Dermis blood vessel endothelial cell (primary cell): ENCODE data around the gene COL21A1. TPM values are rescaled to one million over a fixed set of nuclear protein-coding genes. Genes with fewer than 3 reads are reported as not detected.
A peak's percentile ranks its signal among the peaks of the same experiment; 100 is the strongest.

Experiments
- DNase-seq: peaks from one replicate; pipeline ENCODE4 v3.0.0; 2010
- total RNA-seq: library from RNA; depleted of rRNA; stranded (reverse); fragments of >200 nt; gene quantifications from 2 replicates; pipeline ENCODE4 v1.2.3, GENCODE V29; 2014

Gene COL21A1
- total RNA-seq, 1 donor from 2014 or later, result 0.34 TPM

DNA sequence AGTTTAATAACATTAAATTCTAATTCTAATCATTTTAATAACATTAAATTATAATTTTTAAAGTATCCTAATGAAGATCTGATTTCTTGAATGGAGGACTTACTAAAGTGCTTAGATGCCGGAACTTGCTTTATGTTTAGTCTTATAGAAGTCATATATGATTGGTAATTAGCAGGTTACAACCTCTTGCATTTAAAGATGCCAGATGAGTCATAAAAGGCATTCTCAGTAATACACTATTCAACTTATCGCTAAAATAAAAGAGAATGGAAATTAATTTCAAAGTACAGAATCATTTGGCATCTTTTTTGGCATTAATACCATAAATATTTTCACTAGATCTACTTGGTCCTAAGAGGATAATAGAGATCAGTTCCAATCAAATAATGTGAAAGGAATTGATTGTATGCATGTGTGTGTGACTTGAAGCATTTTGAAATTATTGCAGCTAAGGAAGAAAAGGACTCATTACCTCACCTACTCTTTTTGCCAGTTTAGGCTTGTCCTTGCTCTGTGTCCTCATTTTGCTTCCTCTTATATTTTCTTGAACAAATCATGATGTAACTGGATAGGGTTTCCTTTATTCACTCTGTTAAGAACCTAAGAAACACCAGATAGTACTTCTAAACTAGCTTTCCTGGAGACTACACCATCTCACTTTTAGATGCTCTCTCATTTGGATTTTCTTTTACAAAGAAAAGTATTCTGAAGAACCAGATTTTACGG is 2.7 kb downstream of the COL21A1 start:
- DNase-seq, result no peak

DNA sequence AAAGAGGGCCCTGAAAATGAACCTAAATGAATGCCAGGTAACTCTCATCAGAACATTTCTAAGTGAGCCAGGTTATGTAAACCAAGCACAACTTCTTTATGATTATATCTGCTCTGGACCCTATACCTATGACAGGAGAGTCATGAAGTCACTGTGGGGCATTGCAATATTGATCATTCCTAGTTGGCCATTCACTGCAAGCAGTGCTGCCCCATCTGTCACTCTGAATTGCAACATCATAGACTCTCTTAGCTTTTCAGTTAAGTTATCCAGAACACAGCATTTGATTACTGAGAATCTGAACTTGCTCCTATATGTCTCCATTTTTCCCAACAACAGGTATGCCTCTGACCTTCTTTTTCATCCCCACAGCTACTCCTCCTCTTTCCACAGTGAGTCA is 3.3 kb downstream of the COL21A1 start:
- DNase-seq, result no peak

DNA sequence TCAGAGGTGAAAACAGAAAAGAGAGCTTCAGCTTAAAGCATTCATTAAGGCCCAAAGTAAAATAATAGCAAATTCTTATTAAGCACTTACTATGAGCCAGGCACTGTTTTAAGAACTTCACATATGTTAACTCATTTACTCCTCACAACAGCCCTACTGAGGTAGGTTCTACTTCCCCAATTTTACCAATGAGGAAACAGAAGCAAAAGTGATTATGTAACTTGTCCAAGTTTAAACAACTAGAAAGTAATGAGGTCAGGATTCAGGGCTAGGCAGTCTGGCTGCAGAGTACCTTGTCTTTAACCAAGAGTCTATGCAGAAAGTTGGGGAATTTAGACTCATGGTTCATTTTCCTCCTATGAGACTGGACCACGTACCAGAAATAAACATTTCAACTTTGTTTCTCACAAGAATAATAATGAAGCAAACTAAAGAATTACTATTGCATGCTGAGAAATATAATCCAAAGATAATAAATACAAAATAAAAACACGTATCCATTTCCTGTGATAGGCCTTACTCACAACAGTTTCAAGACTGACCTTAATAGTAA is 3.8 kb downstream of the COL21A1 start:
- no peak for DNase-seq

DNA sequence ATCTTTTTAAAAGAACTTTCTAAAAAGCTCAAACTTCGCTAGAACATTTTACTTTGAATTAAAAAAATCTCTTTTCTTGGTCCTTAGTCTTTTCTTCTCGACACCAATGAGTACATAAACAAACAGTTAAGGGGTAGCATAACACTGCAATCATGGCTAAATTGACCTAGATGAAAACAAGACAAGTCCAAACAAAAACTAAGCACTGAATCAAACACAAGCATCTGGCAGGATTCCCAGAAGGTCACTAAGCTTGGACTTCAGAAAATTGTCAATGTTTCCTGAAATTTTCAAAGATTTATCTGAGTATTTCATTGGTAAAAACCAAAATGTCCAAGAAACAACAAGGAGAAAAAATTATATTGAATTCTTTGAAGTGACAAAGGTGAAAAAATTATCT is 5.0 kb downstream of the COL21A1 start:
- peak; percentile 68 for DNase-seq

DNA sequence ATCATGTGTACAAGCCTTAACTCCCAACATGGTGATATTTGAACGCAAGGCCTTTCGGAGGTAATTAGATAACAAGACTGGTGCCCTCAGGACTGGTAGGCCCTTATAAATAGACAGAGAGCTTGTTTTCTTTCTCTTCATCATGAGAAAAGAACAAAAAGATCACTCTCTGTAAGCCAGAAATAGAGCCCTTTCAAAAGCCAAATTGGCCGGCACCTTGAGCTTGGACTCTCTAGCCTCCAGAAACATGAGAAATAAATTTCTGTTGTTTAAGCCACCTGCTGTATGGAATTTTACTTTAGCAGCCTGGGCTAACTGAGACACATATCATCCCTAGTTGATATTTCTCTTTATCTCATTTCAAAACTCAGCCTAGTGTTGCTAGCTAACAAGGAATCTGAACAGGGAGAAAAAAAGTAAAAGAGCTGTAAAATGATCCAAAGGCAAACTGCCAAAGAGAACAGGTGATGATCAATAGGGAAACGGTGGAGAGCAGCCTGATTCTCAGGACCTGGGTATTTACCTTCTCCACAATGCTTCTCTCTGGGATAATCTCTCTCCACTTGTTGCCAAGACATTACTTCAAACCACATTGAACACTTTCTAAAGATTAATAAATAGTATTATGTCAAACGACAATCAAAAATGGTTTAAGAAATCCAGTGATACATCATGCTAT is 6.1 kb downstream of the COL21A1 start:
- no peak for DNase-seq

DNA sequence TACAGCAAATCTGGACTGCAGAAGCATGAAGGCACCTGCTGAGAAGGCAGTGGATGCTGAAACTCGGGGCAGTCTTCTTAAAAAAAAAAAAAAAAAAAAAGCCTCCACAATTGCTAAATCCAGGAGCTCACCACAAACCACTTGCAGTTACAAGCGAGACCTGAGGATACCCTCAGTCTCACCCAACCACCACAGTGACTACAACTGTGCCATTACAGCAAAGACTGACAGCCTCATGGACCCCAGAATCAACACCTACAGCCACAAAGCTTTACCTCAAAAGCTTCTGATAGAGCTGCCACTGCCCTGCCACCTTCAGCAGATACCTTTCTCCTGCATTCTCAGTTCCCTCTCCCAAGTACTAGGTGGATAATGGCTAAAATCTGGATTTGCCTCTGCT is 9.0 kb downstream of the COL21A1 start:
- no peak for DNase-seq

DNA sequence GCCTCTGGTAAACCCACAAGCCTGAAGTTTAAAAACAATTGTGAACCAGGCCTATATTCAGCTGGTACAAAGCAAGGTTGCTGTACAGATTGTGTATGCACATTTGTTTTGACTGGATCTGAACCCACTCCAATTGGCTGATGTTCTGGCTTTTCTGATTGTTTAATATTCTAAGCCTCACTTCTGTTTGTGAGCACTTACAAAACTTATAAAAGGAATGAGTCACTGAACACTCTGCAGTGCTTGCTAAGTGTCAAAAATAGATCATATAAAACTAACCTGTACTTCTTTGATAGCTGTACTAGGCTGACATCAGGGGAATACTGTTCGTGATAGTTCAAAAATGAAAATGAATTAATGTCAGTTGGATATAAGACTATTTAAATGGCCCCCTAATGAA is 12.1 kb downstream of the COL21A1 start:
- DNase-seq, result peak; percentile 27

DNA sequence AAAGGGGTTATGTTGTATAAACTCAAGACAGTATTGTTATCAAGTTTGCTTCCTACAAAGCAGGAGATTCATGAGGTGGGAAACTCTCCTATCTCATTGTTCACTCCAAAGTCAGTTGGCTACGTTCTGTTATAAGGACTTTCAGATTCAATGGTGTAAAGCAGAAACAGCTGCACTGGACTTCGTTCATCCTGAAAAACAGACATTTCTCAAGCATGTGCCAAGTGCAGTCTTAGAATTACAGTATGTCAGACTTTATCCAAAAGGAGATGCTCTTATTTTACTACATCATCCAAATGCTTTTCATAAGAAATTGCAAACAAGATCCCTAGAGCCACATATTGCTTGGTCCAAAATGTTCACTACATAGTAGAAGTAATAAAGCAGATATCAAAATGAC is 14.9 kb downstream of the COL21A1 start:
- DNase-seq, result no peak

DNA sequence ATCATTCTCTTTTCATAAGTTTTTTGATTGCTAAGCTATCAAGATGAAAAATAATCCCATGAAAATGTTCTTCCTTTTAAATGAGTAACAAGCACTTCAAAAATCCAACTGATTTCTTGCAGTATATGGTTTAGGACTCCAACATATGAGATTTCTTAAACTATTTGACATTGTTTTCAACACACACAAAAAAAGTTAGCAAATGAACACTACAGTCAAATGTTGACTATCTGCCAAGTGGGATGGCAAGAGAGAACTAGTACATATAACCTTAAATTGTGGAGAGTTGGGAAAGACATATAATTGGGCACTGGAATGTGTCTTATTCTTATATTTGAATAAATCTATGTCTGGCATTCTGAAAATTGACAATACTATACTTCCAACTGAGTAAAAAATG is 15.6 kb downstream of the COL21A1 start:
- no peak for DNase-seq

DNA sequence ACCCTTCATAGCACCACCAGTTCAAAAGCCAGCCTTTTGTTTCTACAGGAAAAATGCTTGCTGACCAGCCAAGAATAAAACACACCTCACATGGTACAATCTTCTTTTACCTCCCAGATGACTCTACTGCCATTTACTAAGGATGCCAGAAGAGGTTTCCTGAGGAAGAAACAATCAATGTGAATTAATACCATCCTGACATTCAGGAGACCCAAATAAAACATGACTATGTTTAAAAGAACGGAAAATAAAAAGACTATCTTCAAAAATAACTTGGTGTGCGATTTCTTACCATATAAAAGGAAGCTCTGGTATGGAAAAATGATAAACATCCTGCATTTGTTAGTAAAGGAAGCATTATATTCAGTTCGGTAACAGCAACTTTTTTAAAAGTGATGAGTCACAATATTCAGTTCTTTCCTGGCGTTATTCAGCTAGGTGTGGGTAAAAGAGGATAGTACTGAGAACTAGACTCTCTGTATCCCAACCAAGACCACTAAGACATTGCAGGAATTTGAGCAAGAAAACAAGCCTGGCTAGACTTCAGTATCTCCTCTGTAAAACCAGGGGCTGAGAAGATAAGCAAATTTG is 16.3 kb downstream of the COL21A1 start:
- peak; percentile 70 for DNase-seq

DNA sequence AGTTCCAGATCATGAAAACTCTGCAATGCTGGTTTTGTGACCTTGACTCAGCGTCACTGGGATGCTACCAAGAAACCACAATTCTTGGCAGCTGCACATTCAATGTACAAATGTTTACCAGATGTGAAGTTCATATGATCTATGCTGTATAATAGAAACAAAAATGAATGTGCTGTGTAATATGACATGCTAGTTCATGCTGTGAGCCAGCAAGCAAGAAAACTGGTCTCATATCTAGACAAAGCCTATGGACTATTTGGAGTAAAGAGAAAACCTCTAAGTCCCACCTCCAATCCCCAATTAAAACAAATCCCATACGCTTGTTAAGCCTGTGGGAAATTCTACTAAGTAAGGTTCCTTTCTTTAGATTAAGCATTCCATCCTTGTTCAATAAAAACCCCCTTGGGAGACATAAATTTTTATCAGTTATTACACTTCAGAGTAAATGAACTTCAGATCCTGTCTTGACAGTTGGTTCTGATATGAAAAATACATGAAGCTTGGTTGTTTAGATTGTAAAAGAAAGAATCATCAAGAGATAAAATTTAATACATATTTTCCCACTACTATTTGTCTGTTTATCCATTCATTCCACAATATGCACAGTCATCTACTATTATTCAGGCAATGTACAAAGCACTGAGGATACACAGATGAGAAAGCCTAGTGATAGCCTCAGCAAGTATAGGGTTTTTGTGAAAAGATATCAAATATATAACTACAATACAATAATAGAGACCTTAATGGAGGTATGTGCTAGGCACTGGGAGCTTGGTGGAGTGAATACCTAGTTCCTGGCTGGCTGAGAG is 20.1 kb downstream of the COL21A1 start:
- DNase-seq, result no peak

DNA sequence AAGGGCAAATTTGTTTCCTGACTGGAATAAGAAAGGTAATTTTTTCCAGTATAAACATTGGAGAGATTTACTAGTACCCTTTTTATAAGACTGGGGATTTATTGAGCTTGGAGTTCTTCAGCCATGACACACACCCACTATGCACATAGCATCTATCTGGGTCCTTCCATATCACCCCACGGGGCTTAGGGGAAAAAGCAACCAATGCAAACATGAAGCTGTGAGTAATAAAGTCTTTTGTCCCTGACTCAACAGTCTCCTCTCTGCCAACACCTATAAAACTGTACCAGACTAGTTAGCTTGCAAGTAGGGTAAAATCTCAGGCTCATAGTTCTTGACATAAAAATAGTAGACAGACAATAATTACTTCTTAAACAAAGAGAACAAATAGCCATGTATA is 23.4 kb downstream of the COL21A1 start:
- no peak for DNase-seq

DNA sequence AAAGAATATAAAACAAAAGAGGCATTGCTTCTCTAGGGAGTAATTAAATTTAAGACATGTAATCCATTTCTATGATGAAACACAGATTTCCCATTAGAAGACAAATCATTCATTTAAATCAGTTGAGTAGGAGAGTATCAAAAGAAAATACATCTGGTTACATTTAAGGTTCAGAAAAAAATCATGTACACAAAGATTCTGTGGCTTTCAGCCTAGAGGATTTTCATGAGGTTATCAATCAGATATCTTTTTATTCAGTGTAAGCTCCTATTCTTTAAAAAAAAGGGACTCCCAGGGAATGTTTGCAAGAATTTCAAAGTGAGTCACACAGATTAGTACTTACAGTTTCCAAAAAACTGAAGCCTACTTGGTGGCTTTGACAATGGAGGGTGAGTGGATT is 24.9 kb downstream of the COL21A1 start:
- no peak for DNase-seq

DNA sequence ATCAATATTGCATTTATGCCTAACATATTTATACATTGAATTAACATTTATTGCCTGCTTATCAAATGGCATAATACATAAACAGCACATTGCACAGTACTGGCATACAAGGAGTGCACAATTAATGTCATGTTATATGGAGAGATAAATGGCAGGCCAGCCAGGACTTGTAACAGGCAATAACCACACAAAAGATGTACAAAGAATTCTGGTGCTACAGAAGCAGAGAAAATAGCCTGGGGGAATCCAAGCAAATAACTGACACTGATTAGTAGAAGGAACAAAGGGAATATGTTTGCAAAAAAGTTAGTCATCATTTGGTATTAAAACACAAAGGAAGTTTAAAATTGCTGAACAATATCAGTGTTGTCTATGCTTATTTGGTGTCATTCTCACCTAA is 27.3 kb downstream of the COL21A1 start:
- no peak for DNase-seq

DNA sequence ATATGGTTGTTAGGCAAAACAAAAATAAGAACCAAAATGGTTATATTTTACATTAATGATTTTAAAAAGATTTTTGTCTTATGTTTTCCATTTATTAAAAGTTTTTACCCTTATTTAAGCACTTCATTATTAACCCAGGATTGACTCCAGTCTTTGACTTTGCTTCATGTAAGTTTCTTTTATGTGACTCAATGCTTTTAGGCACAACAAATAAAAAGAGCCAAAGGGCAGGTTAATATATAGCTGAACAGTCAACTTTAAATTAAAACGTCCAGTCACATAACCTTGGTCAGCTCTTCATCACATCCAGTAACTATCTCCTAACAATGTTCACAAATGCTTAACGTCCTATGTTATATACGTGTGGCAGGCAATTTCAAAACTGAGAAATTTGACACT is 32.7 kb downstream of the COL21A1 start:
- DNase-seq, result no peak

DNA sequence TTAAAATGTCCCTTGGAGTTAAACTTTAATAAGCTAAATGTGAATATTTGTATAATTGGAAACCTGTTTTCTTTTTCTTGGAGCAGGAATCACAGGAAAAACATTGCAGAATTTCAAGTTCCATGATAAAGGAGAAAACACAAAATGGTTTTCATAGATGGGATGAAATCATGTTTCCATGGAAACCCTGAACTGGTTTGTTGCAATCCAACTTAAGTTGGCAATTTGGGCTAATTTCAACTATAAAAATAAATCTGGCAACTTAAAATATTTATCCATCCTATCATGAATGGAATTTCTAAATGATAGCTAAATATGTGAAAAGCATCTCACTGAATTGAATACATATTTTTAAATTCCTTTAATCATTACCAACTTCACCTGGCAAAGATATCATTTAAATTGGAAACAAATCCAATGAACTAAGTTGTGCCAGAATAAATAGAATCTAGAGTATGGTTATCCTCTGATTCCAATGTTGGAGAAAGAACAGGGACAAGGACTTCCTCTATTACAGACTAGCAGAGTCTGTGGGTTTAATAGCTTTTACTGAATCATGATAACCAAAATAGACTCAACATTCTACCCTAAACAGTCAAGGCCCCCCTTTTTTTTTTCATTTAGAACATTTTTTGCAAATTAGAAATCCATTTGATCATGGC is 33.2 kb downstream of the COL21A1 start:
- no peak for DNase-seq

DNA sequence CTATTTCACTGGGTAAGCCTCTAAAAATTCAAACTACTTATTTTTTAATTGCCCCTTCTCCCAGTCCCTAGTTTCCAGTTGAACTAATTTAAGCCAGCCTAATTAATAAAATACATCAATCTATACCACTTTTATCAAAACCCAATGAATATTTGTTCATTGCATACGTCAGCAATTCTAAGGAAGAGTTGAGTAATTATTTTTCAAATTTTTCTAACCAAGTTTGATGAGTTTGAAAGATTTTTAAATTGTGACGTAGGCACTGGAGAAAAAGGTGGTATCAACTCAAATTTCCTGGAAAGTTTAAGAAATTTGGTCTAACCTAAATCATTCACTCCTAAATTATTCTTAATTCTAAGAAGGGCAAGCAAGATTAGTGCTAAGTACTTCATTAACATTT is 35.7 kb downstream of the COL21A1 start:
- no peak for DNase-seq

DNA sequence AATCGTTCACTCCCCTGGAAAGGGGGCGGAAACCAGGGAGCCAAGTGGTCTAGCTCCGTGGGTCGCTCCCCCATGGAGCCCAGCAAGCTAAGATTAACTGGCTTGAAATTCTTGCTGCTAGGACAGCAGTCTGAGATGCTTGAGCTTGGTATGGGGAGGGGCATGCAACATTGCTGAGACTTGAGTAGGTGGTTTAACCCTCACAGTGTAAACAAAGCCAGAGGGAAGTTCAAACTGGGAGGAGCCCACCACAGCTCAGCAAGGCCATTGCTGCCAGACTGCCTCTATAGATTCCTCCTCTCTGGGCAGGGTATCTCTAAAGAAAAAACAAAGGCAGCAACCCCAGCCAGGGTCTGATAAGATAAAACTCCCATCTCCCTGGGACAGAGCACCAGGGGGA is 43.2 kb downstream of the COL21A1 start:
- no peak for DNase-seq

DNA sequence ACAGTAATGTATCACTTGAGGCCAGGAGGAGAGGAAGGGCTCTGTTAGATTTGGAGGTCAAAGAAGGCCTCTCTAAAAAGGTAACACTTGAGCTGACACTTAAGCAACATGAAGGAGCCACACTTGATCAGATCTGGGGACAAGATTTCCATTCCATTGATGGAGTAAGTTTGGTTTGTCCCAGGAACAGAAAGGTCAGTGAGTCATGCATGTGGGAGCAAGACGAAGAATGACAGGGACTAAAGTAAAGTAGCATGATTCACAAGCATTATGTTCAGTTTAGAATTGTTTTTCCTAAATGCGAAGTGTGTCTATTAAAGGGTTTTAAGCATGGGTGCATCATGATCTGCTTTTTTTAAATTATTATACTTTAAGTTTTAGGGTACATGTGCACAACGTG is 47.4 kb downstream of the COL21A1 start:
- no peak for DNase-seq

DNA sequence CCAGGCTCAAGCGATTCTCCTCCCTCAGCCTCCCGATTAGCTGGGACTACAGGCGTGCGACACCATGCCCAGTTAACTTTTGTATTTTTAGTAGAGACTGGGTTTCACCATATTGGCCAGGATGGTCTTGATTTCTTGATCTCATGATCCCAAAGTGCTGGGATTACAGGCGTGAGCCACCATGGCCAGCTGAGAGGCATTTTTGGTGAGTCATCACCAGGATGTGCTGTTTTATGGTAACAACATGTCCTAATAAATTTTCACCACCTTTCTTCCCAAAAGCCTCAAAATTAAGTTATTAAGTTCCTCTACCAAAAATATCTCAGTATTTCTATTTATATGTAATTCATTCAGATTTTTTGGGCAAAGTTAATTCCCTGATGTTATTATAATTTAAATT is 53.5 kb downstream of the COL21A1 start:
- DNase-seq, result no peak

DNA sequence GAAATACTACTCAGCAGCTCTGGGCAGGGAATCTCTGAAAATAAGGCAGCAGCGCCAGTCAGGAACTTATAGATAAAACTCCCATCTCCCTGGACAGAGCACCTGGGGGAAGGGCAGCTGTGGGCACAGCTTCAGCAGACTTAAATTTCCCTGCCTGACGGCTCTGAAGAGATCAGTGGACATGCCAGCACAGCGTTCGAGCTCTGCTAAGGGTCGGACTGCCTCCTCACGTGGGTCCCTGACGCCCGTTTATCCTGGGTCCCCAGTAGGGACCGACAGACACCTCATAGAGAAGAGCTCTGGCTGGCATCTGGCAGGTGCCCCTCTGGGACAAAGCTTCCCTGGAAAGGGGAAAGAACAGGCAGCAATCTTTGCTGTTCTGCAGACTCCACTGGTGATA is 59.0 kb downstream of the COL21A1 start:
- DNase-seq, result no peak

DNA sequence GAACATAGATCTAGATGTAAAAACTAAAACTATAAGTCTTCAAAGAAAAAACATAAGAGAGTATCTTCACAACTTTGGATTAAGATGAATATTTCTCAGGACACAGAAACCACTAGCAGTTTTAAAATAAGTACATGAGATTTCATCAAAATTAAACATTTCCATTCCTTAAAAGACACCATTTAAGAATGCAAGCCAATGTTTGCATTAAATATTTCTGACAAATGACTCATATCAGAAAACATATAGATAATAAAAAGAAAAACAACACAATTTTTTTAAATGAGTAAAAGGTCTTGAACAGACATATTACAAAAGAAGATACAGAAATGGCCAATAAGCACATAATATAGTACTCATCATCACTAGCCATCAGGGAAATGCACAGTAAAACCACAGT is 59.7 kb downstream of the COL21A1 start:
- DNase-seq, result no peak

DNA sequence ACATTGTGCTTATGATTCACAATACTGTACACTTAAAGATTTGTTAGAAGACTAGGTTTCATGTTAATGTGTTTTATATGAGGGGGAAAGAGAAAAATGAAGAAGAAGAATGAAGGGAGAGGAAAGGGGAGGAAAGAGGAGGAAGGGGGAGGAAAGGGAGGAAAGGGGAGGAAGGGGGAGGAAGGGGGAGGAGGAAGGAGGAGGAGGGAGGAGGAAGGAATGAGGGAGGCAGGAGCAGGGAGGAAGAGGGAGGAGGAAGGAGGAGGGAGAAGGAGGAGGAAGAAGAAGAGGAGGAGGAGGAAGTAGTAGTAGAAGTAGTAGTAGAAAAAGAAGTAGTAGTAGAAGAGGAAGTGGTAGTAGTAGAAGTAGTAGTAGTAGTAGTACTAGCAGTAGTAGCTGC is 70.6 kb downstream of the COL21A1 start:
- DNase-seq, result no peak
